ENCODE measurements around the gene KLF11.

DNA sequence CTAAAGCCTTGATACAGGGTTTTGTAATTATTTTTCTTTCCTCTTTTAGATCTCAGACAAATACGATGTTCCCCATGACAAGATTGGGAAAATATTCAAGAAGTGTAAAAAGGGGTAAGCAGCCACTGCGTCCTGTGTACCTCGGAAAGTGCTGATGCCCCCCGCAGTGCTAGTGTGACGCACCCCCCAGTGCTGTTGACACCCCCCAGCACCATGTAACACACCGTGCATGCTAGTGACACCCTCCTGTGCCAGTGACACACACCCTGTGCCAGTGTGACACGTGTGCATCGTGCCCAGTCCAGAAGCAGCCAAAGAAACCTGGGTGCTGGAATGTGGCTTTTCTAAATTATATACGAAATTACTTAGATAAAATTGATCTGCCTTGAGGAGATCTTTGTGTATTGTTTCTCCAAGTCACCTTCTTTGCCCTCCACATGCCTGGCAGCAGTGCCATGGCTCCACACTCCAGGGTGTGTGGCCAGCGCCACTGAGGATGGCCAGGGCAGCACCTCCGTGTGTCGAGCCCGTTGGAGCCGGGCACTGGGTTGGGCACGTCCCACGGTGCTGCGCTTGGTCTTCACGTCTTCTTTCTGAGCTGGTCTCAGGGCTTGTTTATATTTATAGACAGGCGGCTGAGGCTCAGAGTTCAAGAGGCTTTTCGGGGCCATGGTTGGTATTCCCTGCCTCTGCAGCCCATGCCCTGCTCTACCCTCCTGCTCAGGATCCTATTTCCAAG lies 44.3 kb upstream of the KLF11 start:
- TF ChIP-seq, protein P1, sequence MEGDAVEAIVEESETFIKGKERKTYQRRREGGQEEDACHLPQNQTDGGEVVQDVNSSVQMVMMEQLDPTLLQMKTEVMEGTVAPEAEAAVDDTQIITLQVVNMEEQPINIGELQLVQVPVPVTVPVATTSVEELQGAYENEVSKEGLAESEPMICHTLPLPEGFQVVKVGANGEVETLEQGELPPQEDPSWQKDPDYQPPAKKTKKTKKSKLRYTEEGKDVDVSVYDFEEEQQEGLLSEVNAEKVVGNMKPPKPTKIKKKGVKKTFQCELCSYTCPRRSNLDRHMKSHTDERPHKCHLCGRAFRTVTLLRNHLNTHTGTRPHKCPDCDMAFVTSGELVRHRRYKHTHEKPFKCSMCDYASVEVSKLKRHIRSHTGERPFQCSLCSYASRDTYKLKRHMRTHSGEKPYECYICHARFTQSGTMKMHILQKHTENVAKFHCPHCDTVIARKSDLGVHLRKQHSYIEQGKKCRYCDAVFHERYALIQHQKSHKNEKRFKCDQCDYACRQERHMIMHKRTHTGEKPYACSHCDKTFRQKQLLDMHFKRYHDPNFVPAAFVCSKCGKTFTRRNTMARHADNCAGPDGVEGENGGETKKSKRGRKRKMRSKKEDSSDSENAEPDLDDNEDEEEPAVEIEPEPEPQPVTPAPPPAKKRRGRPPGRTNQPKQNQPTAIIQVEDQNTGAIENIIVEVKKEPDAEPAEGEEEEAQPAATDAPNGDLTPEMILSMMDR (IDR thresholded peaks at IDR 0.05) = no peak
- TF ChIP-seq POLR2A (IDR thresholded peaks at IDR 0.05) = no peak

Data from body of pancreas (tissue), 4 donors.